HG03521 (cell line): ENCODE results near the gene OPA3.
"Not testable (repeated sequence)": the region's sequence is repeated elsewhere in the genome, so short reads cannot be mapped to it uniquely, and the experiment has no call there.

Source experiments
- ATAC-seq: cut with Tn5 transposase; IDR thresholded peaks from one replicate; pipeline ENCODE4 v1.9.1; 2021; ENCODE audit warnings: mild to moderate bottlenecking, moderate library complexity; ENCODE audit not compliant: unreplicated experiment

Gene OPA3

DNA sequence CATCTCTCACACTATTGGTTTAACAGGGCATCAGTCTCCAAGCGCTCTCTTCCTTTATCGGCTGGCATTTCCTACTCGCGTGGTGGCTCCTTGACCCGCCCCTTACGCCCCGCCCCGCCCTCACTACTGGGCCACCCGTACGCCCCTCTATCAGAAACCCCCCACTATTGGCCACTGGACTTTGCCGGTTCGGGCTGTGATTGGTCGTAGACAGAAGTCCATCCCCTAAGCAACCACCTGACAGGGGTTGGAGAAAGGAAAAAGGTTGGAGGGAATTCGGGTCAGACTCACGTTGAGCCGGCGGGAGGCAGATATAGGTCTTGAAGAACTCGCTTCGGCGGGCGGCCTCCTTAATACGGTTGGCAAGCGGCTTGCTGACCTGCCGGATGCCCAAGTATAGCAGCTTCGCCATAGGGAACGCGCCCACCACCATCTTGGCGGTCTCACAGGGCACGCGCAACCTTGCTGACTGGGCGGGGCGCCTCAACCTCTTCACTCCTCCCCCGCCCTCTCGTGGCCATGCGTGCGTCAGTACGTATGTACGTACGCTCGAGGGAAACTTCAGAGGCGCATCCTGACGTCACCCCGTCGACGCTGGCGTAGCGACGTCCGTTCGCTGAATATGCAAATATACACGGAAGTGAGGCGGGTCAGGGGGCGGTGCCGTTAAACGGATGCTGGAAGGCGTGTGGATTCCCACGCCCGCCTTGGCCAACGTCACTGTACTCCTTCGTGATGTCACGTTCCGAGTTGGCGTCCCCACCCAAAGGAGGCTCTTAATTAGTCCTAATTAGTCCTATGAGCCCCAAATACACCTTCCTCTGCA lies at the start of gene OPA3:
OPA3 (minus strand) TSS at position 471 of the 826 bp plus-strand sequence; CDS start at position 433, 38 bp downstream.
- ATAC-seq = peak; percentile 81

DNA sequence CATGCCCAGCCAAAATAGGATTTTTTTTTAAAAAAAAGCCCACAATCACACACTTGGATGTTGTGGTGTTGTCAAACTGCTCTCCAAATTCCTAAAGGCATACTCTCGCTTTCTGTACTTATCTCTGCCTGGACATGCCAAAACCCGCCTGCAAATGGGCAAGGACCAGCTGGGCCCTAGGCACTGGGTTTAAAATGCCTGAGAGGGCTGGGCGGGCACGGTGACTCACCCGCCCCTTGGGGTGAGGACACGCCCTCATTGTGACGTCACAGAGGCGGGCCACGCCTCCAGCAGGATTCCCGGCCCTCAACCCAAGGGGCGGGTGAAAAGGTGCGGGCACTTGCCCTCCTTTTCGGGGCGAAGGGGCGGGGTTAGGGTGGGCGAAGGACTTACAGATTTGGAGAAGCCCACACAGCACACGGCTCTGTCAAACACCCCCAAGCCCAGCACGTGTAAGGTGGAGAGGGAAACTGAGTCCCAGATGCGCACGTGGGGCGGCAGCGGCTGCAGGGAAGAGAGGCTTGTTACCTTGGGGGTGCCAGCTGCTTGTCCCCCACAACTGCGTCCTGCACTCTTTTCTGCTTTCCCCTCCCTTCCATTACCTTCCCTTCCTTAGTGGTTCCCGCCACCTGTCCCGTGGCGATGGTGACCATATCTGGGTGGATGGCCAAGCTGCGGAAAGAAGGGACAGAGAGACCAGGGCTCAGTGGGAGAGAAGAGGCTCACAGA lies 48.0 kb upstream of the OPA3 start:
- ATAC-seq = no peak

DNA sequence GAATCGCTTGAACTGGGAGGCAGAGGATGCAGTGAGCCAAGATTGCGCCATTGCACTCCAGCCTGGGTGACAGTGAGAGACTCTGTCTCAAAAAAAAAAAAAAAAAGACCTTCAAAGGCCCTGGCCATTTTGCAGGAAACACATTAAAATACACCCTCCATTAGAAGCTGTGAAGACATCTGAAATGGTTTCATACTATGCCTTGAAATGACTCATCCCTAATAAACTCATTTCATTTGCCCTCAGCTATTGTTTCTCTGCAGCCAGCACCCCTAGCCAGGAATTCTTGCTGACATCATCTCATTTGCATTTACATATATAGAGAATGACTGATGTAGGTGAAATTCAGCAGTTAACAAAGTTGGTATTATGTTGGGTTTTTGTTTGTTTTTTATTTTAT lies 45.9 kb upstream of the OPA3 start:
- no peak for ATAC-seq

DNA sequence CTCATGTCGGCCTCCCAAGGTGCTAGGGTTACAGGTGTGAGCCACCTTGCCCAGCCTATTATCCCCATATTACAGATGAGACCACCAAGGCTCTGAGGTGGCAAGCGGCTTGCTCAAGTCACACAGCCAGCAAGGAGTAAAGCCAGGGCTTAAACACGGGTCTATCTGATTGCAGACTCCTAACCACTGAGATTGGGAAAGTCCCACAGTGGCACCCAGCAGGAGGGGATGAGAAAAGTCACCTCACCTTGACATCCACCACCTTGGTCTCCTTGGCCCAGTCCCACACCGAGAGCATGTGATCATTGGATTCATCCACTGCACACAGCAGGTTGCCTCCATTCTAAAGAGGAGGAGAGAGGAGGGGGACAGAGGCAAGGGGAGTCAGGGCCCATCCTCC lies 45.1 kb upstream of the OPA3 start:
- ATAC-seq = no peak

- ATAC-seq = not testable (repeated sequence)
Measured at GRCh38 chr19:45628219-45628618, 43.6 kb upstream of the OPA3 start.

- no peak for ATAC-seq
Measured at GRCh38 chr19:45623984-45624383, 39.4 kb upstream of the OPA3 start.

GRCh38 chr19:45621976-45622503 lies 37.4 kb upstream of the OPA3 start:
- ATAC-seq = no peak

DNA sequence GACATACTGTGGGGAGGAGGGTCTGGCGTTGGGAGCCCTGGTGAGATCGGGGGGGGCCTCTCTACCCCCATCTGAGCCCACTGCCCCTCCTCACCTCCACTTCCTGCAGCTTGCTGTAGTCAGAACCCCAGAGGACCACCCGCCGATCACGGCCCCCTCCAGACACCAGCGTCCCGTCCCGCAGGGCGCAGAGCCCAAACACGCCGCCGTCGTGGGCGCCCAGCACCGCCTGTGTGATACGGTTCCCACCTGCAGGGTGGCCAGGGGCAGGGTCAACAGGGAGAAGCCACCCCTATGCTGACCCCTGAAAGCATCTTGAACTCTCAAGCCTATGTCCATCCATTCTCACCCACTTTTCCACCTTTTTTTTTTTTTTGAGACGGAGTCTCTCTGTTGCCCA lies 36.8 kb upstream of the OPA3 start:
- no peak for ATAC-seq

DNA sequence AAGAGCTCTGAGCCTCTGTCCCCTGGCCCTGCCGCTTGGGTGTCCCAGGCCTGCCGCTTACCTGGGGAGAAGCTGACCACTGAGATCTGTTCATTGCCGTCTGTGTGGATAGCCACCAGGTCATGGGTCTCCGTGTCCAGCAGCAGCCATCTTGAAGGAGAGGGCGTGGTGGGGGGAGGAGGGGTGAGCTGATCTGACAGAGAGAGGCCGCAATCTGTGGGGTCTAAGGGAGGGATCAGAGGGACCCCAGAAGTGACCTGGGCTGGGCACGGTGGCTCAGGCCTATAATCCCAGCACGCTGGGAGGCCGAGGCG lies 32.1 kb upstream of the OPA3 start:
- no peak for ATAC-seq

DNA sequence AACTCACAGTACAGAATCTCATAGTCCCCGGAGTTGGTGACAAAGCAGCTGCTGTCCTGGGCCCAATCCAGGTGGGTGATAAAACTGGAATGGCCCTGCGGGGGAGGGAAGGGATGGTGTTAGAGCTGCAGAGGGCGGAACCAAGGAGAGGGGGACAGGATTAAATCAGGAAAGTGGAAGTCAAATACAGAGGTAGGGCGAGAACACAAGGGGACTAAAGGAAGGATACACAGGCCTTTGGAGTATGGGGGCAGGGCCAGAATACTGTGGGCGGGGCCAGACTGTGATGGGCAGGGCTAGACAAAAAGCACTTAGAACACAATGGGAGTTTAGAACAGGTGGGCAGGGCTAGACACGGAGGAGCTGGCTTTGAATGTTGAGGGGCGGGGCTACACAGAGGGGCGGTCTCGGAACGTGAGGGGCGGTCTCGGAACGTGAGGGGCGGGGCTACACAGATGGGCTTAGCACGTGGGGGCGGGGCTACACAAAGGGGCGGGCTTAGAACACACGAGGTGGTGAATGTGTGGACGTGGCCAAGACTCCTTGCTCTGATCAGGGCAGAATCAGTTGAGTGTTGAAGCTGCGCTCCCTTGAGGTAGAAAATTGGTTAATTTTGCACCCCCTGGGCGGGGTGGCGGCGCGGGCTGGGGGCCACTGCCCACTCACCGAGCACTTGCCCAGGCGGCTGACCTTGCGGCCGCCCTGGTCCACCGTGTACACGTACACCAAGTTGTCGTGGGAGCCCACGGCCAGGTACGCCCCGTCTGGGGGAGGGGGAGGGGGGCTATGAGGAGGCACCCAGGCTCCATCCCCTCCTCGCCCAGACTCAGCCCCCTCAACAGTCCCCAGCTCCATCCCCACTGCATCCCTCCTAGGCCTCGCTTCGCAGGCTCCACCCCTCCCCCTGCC lies 31.4 kb upstream of the OPA3 start:
- no peak for ATAC-seq

- ATAC-seq = not testable (repeated sequence)
Measured at GRCh38 chr19:45615056-45615455, 30.5 kb upstream of the OPA3 start.

DNA sequence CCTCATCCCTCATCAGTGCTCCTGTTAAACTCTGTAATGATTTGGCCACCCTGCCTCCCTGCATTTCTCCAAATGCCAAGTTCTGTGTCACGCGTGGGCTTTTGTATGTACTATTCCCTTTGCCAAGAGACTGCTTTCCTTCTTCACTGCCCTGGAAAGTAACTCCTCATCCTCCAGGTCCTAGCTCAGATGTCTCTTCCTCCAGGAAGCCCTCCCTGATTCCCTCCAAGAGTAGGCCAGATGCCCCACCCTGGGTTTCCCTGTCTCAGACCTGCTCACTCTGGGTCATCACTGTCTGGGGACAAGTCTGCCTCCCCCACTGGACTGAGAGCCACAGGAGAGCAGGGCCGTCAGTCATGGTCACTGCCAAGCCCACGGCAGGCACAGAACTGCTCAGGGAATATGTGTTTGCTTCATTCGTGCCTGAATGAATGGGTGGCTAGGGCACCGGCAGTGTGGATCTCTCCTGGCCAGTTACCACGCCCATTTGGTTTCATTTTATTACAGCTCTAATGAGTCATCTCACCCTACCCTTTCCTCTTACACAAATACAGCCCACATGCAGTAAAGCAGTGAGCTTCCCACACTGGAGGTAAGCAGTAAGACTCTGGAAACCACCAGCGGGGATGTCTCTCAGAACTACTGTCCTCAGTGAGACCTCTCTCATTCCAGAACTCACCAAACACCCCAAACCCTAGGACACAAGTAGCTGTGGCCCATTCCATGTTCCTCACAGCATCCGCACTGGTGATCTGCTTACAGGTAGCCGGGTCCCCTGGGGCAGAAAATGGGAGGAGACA lies 29.5 kb upstream of the OPA3 start:
- no peak for ATAC-seq

DNA sequence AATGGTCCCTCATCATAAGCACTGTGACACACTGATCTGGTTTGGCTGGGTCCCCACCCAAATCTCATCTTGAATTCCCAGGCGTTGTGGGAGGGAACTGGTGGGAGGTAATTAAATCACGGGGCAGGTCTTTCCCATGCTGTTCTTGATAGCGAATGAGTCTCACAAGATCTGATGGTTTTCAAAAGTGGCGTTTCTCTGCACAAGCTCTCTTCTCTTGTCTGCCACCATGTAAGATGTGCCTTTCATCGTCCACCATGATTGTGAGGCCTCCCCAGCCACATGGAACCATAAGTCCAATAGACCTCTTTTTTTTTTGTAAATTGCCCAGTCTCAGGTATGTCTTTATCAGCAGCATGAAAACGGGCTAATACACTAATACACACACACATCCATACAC lies 24.3 kb upstream of the OPA3 start:
- no peak for ATAC-seq

DNA sequence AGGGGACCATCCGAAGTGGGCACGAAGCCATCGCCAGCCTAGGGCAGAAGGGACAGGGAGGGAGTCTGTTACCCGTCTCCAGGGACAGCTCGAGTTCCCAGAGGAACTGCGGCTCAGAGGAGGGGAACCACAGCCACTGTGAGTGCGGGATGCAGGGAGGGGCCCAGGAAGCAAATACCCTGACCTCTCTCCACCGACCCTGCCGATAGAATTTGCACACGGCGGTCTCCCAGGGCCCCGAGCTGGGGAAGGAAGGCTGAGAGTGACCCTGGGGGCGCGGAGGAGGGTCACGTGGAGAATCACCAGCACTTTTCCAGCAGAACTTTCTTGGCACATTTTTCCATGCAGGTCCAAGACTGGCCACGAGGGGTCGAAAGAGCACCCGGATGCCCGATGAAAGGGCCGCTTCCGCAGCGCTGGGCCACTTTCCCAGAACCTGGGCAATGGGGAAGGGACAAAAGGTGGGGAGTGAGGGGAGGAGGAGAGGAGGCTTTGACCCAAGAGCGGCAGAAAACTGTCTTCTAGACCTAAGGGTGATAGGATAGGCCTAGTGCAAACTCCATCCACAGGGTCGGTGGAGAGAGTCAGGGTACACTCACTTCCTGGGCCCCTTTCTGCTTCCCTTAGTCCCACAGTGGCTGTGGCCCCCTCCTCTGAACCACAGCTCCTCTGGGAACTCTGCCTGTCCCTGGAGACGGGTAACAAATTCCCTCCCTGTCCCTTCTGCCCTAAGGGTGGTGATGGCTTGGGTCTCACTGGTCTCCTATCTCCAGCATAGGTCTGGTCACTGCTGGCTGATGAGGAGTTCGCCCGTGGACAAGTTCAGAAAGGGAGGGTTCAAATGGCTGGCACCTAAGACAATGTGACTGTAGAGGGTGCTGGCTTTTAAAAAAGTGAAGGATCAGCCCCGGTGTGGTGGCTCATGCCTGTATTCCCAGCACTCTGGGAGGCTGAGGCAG lies 22.7 kb upstream of the OPA3 start:
- ATAC-seq = no peak

GRCh38 chr19:45601524-45602374 lies 17.1 kb upstream of the OPA3 start, which contains the start of gene GPR4:
GPR4 (minus strand) TSS chr19:45602212; CDS start chr19:45591866, 10,346 bp downstream.
- ATAC-seq = no peak

GRCh38 chr19:45601115-45601514 lies 16.5 kb upstream of the OPA3 start:
- no peak for ATAC-seq

DNA sequence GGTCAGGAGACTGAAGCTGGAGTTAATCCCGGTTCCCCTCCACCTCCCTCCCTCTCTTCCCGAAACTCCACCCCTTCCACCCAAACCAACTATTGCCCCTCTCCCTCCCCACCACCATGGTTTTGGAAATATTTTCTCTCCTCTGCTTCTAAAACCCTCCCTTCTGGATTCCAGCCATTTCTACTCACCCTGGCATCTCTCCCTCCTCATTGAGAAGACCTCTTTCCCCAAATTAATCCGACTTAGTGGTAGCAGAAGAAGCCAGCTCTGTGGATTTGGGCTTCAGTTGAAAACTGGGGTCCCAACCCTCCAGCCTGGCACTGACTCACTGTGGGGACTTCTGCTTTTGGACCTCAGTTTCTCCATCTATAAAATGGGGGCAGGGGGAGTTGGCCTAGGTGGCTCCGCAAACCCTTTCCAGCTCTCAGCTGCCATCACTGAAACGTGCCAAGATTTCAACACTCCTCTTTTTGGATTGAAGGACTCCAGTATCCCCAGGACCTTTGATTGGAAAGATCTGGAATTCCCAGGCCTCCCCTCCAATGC lies 15.8 kb upstream of the OPA3 start:
- no peak for ATAC-seq

DNA sequence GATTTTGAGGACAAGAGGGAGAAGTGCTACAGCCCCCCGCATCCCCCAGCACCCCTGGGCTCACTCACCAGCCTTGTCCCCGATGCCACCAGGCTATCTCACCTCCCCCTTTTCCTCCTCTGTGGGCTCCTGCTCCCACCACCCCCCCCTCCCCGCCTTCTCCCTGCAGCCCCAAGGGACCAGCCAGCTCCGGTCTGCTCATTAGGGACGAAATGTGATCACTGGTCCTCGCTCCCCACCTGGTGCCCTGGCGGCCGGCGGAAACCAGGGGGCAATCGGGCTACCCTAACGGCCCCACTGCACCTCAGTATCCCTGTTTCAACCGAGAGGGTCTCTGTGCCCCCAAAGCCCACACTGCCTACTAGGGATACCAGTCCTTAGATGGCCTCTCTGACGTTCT lies 14.7 kb upstream of the OPA3 start:
- no peak for ATAC-seq
